Mesenchymal stem cell (in vitro differentiated cells and primary cell): ENCODE results near the gene SLC35D1.

ENCODE experiments used
- DNase-seq: peaks from one replicate; pipeline ENCODE4 v3.0.0-alpha.2; 2013
- H2AFZ ChIP-seq: one replicate; pipeline ENCODE4 v1.6.1; 2013; ENCODE audit warnings: low read depth, mild to moderate bottlenecking, control low read depth, inconsistent platforms, low read length, moderate library complexity
- H2AK5ac ChIP-seq: 2 replicates; pipeline ENCODE4 v1.6.1; 2013; ENCODE audit warnings: low read length, moderate library complexity, mild to moderate bottlenecking, inconsistent platforms; ENCODE audit not compliant: severe bottlenecking
- H2BK120ac ChIP-seq: one replicate; pipeline ENCODE4 v1.6.1; 2013; ENCODE audit warnings: low read depth, mild to moderate bottlenecking, inconsistent platforms, low read length, moderate library complexity
- H2BK12ac ChIP-seq, 2 experiments: one replicate each; pipeline ENCODE4 v1.6.1; 2013; ENCODE audit warnings: inconsistent platforms in 2 of 2, low read length in 2 of 2, mild to moderate bottlenecking in 2 of 2, moderate library complexity in 2 of 2, control low read depth in 1 of 2
- H2BK15ac ChIP-seq: one replicate; pipeline ENCODE4 v1.6.1; 2013; ENCODE audit warnings: mild to moderate bottlenecking, low read depth, inconsistent platforms; ENCODE audit not compliant: poor library complexity, severe bottlenecking
- H2BK5ac ChIP-seq: 2 replicates; pipeline ENCODE4 v1.6.1; 2013; ENCODE audit warnings: low read depth, mild to moderate bottlenecking, low read length, control low read depth, inconsistent platforms; ENCODE audit not compliant: poor library complexity, severe bottlenecking
- H3K14ac ChIP-seq, 2 experiments: one replicate each; pipeline ENCODE4 v1.6.1; 2013; ENCODE audit warnings: inconsistent platforms in 2 of 2, low read length in 2 of 2, control low read depth in 1 of 2, mild to moderate bottlenecking in 1 of 2, moderate library complexity in 1 of 2
- H3K18ac ChIP-seq, 2 experiments: one replicate each; pipeline ENCODE4 v1.6.1; 2013; ENCODE audit warnings: inconsistent platforms in 2 of 2, low read length in 2 of 2, control low read depth in 1 of 2, low read depth in 1 of 2, mild to moderate bottlenecking in 1 of 2
- H3K23ac ChIP-seq, 2 experiments: one replicate each; pipeline ENCODE4 v1.6.1; 2013; ENCODE audit warnings: inconsistent platforms in 2 of 2, low read length in 2 of 2, mild to moderate bottlenecking in 2 of 2, moderate library complexity in 2 of 2, control low read depth in 1 of 2
- H3K27ac ChIP-seq: 2 replicates; pipeline ENCODE4 v1.5.1; 2013; ENCODE audit warnings: mild to moderate bottlenecking, moderate library complexity, low read length, control low read depth, inconsistent platforms; ENCODE audit not compliant: poor library complexity, severe bottlenecking
- H3K27me3 ChIP-seq, 2 experiments: 2 replicates each; pipeline versions ENCODE4 v1.6.1 to v1.7.0; 2013; ENCODE audit warnings: low read length in 2 of 2, mild to moderate bottlenecking in 2 of 2, moderate library complexity in 2 of 2, control low read depth in 1 of 2, inconsistent platforms in 1 of 2; ENCODE audit not compliant: control insufficient read depth in 1 of 2, insufficient read depth in 1 of 2
- H3K36me3 ChIP-seq, 2 experiments: 2 replicates each; pipeline versions ENCODE4 v1.6.1 to v1.7.0; 2013; ENCODE audit warnings: low read length in 2 of 2, control low read depth in 1 of 2, inconsistent platforms in 1 of 2, low read depth in 1 of 2, mild to moderate bottlenecking in 1 of 2; ENCODE audit not compliant: insufficient read depth in 2 of 2, control insufficient read depth in 1 of 2
- H3K4ac ChIP-seq, 2 experiments: one replicate each; pipeline ENCODE4 v1.6.1; 2013; ENCODE audit warnings: inconsistent platforms in 2 of 2, low read length in 2 of 2, mild to moderate bottlenecking in 2 of 2, moderate library complexity in 2 of 2, control low read depth in 1 of 2, low read depth in 1 of 2
- H3K4me1 ChIP-seq: 2 replicates; pipeline ENCODE4 v1.6.1; 2013; ENCODE audit warnings: low read depth, low read length, control low read depth; ENCODE audit not compliant: control insufficient read depth, insufficient read depth
- H3K4me2 ChIP-seq: 2 replicates; pipeline ENCODE4 v1.6.1; 2013; ENCODE audit warnings: low read length, mild to moderate bottlenecking, inconsistent platforms; ENCODE audit not compliant: poor library complexity, severe bottlenecking
- H3K4me3 ChIP-seq, 2 experiments: 2 replicates each; pipeline versions ENCODE4 v1.5.1 to v1.7.0; 2013; ENCODE audit warnings: low read length in 2 of 2, mild to moderate bottlenecking in 2 of 2, control low read depth in 1 of 2, low read depth in 1 of 2; ENCODE audit not compliant: insufficient read depth in 1 of 2
- H3K79me1 ChIP-seq: replicated peaks from 2 replicates; pipeline ENCODE4 v1.6.1; 2013; ENCODE audit warnings: mild to moderate bottlenecking, control low read depth, low read length, inconsistent platforms; ENCODE audit not compliant: poor library complexity, severe bottlenecking
- H3K9ac ChIP-seq: 2 replicates; pipeline ENCODE4 v1.7.0; 2013; ENCODE audit warnings: mild to moderate bottlenecking, low read length, moderate library complexity
- H3K9me3 ChIP-seq: 2 replicates; pipeline ENCODE4 v1.7.0; 2013; ENCODE audit warnings: mild to moderate bottlenecking, low read length; ENCODE audit not compliant: control insufficient read depth
- H4K8ac ChIP-seq: one replicate; pipeline ENCODE4 v1.6.1; 2013; ENCODE audit warnings: inconsistent platforms, mild to moderate bottlenecking, low read length, moderate library complexity
- H4K91ac ChIP-seq: one replicate; pipeline ENCODE4 v1.6.1; 2013; ENCODE audit warnings: mild to moderate bottlenecking, low read length, inconsistent platforms
- WGBS: methylation state at CpG from one replicate; pipeline ENCODE4 v1.1.7; 2013; ENCODE audit warnings: mixed read lengths; 5-methylcytosine and 5-hydroxymethylcytosine counted together

SLC35D1 gene

GRCh38 chr1:66998972-66999371 is 55.0 kb downstream of the SLC35D1 start:
- Histone ChIP-seq H2AK5ac (no peak overlapping the region), H3K14ac (no peak overlapping the region), H2AFZ (no peak overlapping the region), H3K9me3 (no peaks in the 10 kb centered on the region), H3K4me2 (no peak overlapping the region), H4K8ac (no peak overlapping the region), H3K9ac (no peak overlapping the region), H2BK12ac (no peak overlapping the region), H3K36me3 (peaks cover 10 to 24% of the 10 kb centered on the region in 2 experiments), H3K27ac (no peak overlapping the region), H3K79me1 (peaks cover 7% of the 10 kb centered on the region), H2BK5ac (no peak overlapping the region), H3K4ac (no peak overlapping the region), H3K4me3 (no peak overlapping the region), H3K18ac (no peak overlapping the region), H4K91ac (no peak overlapping the region), H3K4me1 (peaks cover 1% of the 10 kb centered on the region), H2BK15ac (no peak overlapping the region), H2BK120ac (no peak overlapping the region), H3K27me3 (no peaks in the 10 kb centered on the region), H3K23ac (no peak overlapping the region)
- no peak for DNase-seq

- no peak overlapping the region for H3K14ac ChIP-seq
- 89% methylated on average over 7 of the region's 7 CpGs for WGBS
- no peak overlapping the region for H2BK12ac ChIP-seq
- H4K8ac ChIP-seq = no peak overlapping the region
- H3K4ac ChIP-seq = peak overlapping the region in 1 of 2 experiments; percentile 19
- H3K4me1 ChIP-seq = no peaks in the 10 kb centered on the region
- no peak overlapping the region for H3K27ac ChIP-seq
- H3K18ac ChIP-seq = peak overlapping the region in 1 of 2 experiments; percentile 43
- H3K4me2 ChIP-seq = no peak overlapping the region
- H3K4me3 ChIP-seq = no peak overlapping the region
- no peak overlapping the region for H3K23ac ChIP-seq
- no peak overlapping the region for H4K91ac ChIP-seq
- peaks cover 7 to 18% of the 10 kb centered on the region in 2 experiments for H3K36me3 ChIP-seq
- no peak overlapping the region for H2BK5ac ChIP-seq
- H2BK15ac ChIP-seq = no peak overlapping the region
- no peaks in the 10 kb centered on the region for H3K27me3 ChIP-seq
- H3K9ac ChIP-seq = no peak overlapping the region
- peak; percentile 72 for DNase-seq
- peaks cover 2% of the 10 kb centered on the region for H3K79me1 ChIP-seq
- no peaks in the 10 kb centered on the region for H3K9me3 ChIP-seq
- H2BK120ac ChIP-seq = no peak overlapping the region
- H2AFZ ChIP-seq = no peak overlapping the region
- no peak overlapping the region for H2AK5ac ChIP-seq
These were observed 57.8 kb downstream of the SLC35D1 start for GRCh38 chr1:66996018-66996682.

- Histone ChIP-seq H3K4me1 (no peaks in the 10 kb centered on the region), H2BK120ac (no peak overlapping the region), H3K79me1 (peaks cover 4% of the 10 kb centered on the region), H3K4me2 (no peak overlapping the region), H3K9me3 (no peaks in the 10 kb centered on the region), H3K14ac (no peak overlapping the region), H2BK5ac (no peak overlapping the region), H2AFZ (no peak overlapping the region), H4K8ac (no peak overlapping the region), H3K9ac (no peak overlapping the region), H3K23ac (no peak overlapping the region), H4K91ac (no peak overlapping the region), H2BK12ac (no peak overlapping the region), H2BK15ac (no peak overlapping the region), H3K36me3 (peaks cover 11 to 45% of the 10 kb centered on the region in 2 experiments), H3K18ac (no peak overlapping the region), H3K27ac (no peak overlapping the region), H3K27me3 (no peaks in the 10 kb centered on the region), H3K4ac (no peak overlapping the region), H3K4me3 (no peak overlapping the region), H2AK5ac (no peak overlapping the region)
- 94% methylated on average over 3 of the region's 3 CpGs for WGBS
- no peak for DNase-seq
These were observed 60.9 kb downstream of the SLC35D1 start for GRCh38 chr1:66993076-66993475.

GRCh38 chr1:66985835-66986234 is 68.1 kb downstream of the SLC35D1 start:
- Histone ChIP-seq H3K4me3 (no peak overlapping the region), H2AFZ (no peak overlapping the region), H3K4me2 (no peak overlapping the region), H3K18ac (no peak overlapping the region), H2BK5ac (no peak overlapping the region), H3K36me3 (peaks cover 7 to 90% of the 10 kb centered on the region in 2 experiments), H3K27me3 (no peaks in the 10 kb centered on the region), H3K4ac (no peak overlapping the region), H3K14ac (no peak overlapping the region), H3K9me3 (no peaks in the 10 kb centered on the region), H2BK15ac (no peak overlapping the region), H3K4me1 (peaks cover 2% of the 10 kb centered on the region), H3K27ac (no peak overlapping the region), H3K23ac (no peak overlapping the region), H2BK120ac (no peak overlapping the region), H3K79me1 (peaks cover 2% of the 10 kb centered on the region), H2AK5ac (no peak overlapping the region), H2BK12ac (no peak overlapping the region), H3K9ac (no peak overlapping the region), H4K91ac (no peak overlapping the region), H4K8ac (no peak overlapping the region)
- no CpG with 5 or more reads among the region's 1 CpG for WGBS
- DNase-seq = no peak
